HG03442 (cell line): ENCODE data around the gene INHBC.
"Not testable (repeated sequence)": the region's sequence is repeated elsewhere in the genome, so short reads cannot be mapped to it uniquely, and the experiment has no call there.

Experiments
- ATAC-seq: cut with Tn5 transposase; IDR thresholded peaks from one replicate; pipeline ENCODE4 v1.9.1; 2021; ENCODE audit warnings: mild to moderate bottlenecking, moderate library complexity; ENCODE audit not compliant: unreplicated experiment

Gene INHBC

DNA sequence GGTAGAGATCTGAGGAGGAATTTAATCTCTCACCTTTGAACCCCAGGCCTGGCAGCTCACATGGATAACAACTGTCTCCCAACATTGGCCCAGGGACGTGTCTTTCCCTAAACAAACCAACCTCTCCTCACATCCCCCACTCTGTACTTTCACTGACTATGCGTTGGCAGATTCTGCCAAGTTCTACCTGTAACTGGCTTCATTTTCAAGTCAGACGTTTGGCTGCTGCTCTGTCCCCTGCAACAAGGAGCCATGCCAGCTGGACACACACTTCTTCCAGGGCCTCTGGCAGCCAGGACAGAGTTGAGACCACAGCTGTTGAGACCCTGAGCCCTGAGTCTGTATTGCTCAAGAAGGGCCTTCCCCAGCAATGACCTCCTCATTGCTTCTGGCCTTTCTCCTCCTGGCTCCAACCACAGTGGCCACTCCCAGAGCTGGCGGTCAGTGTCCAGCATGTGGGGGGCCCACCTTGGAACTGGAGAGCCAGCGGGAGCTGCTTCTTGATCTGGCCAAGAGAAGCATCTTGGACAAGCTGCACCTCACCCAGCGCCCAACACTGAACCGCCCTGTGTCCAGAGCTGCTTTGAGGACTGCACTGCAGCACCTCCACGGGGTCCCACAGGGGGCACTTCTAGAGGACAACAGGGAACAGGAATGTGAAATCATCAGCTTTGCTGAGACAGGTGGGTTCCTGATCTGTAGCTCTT lies at the start of gene INHBC:
TSS of gene INHBC (plus strand) at position 268 of the 707 bp plus-strand sequence. CDS start at position 371, 103 bp downstream.
- no peak for ATAC-seq

DNA sequence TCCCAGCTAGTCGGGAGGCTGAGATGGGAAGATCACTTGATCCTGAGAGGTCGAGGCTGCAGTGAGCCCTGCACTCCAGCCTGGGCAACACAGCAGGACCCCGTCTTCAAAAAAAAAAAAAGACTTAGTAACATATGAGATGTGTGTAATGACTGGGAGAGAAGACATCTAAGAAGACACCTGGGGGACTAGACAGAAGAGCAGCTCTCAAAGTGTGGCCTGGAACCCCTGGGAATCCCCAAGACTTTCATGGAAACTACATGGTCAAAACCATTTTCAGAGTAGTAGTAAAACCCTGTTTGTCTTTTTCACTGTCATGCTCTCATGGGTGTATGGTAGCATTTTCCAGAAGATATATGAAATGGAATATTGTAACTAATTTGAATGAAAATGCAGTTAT lies 49.0 kb upstream of the INHBC start:
- no peak for ATAC-seq

DNA sequence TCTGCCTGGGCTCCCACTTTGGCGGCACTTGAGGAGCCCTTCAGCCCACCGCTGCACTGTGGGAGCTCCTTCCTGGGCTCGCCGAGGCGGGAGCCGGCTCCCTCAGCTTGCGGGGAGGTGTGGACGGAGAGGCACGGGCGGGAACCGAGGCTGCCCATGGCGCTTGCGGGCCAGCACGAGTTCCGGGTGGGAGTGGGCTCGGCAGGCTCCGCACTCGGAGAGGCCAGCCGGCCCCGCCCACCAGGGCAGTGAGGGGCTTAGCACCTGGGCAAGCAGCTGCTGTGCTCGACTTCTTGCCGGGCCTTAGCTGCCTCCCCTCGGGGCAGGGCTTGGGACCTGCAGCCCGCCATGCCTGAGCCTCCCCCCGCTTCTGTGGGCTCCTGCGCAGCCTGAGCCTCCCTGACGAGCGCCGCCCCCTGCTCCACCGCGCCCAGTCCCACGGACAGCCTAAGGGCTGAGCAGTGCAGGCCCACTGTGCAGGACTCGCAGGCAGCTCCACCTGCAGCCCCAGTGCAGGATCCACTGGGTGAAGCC lies 48.3 kb upstream of the INHBC start:
- ATAC-seq = no peak

DNA sequence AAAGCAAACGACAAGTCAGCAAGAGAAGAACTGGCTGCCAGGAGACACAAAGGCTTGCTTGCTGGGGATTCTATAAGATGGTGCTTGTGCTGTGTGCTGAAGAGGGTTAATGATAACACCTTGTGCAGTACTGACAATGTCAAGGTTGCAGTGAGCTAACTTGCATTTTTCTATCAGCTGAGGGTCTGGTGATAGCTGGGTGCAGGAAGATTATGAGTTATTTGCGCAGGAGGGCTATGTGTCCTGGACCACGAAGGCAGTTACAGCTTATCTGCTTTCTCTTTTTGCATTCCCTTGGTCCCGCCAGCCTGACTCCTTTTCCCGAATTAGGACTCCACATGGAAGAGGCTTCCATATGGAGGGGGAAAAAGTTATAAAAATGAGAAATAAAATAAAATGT lies 46.2 kb upstream of the INHBC start:
- ATAC-seq = no peak

DNA sequence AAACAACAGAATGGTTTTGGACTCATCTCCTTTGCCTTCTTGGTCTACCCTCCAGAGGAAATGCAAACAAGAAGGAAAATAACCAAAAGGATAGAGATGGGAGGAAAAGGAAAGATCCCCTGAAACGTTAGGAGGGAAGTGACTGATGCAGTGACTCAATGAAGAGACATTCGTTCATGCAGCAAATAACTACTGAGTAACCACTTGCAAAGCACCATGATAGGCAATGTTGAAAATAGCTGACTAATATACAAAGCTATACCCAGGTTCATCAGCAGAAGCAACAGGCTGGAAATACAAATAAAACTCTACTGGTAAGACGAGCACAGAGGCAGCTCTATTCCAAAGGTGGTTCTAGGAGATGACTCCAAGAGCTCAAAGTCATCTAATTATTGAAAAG lies 45.6 kb upstream of the INHBC start:
- ATAC-seq = no peak

- no peak for ATAC-seq
Measured at GRCh38 chr12:57390174-57390573, 44.4 kb upstream of the INHBC start.

- no peak for ATAC-seq
Measured at GRCh38 chr12:57395121-57395520, 39.5 kb upstream of the INHBC start.

DNA sequence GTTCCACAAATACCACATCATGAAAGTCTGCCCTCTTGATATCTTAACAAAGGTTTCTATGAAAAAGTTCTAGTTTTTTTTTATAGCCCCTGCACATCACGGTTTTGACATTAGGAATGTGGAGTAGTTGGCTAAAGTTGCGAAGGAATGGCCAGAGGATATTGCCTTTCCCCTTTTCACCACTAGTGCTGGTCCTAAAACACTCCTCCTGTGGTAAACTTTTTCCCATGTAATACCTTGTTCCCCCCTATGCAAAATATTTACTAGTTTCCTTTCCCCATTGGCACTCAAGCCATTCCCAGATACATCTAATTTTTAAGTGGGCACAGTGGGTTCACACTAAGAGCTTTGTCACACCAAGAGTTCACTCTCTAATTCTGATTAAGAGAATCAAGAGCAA lies 37.1 kb upstream of the INHBC start:
- no peak for ATAC-seq

GRCh38 chr12:57399718-57400463 lies 34.7 kb upstream of the INHBC start:
- ATAC-seq = not testable (repeated sequence)

DNA sequence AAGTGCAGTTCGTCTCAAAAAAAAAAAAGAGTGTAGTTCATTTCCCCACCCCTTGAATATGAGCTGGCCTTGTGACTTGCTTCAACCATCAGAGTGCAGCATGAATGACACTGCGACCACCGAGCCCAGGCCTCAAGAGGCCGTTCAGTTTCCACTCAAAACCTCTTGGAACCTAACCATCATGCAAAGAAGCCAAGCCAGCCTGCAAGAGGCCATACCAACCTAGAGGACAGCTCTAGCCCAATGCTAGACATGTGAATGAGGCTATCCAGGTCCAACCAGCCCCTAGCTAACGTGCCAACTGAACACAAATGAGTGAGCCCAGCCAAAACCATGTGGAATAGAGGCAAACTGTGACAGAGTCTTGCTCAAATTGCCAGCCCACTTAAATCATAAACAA lies 33.4 kb upstream of the INHBC start:
- no peak for ATAC-seq

DNA sequence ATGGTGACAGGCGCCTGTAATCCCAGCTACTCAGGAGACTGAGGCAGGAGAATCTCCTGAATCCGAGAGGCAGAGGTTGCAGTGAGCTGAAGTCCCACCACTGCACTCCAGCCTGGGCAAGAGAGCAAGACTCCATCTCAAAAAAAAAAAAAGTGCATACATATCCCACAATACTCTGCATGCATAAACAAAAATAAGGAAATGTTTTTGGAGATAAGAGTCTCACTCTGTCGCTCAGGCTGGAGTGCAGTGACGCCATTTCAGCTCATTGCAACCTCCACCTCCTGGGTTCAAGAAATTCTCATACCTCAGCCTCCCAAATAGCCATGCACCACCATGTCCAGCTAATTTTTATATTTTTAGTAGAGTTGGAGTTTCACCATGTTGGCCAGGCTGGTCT lies 32.4 kb upstream of the INHBC start:
- not testable (repeated sequence) for ATAC-seq

DNA sequence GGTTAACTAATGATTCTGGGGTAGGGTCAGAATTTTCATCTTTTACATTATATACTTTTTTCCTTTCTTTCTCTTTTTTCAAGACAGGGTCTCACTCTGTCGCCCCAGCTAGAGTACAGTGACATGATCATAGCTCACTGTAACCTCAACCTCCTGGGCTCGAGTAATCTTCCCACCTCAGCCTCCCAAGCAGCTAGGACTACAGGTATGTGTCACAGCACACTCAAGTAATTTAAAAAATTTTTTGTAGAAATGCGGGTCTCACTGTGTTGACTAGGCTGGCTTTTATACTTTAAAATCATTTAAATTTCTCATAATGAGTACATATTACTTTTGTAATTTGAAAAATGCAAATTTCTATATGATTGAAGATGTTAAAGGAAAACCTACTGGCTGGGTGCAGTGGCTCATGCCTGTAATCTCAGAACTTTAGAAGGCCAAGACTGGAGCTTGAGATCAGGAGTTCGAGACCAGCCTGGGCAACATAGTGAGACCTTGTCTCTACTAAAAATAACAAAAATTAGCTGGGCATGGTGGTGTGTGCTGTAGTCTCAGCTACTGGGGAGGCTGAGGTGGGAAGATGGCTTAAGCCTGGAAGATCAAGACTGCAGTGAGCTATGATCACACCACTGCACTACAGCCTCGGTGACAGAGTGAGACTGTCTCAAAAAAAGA lies 29.5 kb upstream of the INHBC start:
- no peak for ATAC-seq

DNA sequence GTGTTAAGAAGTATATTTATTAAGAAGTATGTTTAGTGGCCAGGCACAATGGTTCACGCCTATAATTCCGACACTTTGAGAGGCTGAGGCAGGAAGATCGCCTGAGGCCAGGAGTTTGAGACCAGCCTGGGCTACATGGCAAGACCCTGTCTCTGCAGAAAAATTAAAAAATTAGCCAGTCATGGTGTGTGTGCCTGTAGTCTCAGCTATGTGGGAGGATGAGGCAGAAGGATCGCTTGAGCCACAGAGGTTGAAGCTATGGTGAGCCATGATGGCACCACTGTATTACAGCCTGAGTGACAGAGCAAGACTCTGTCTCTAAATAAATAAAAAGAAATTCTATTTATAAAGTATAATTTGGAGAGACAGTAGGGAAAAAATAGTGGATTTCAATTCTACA lies 24.1 kb upstream of the INHBC start:
- no peak for ATAC-seq

- ATAC-seq = not testable (repeated sequence)
Measured at GRCh38 chr12:57414160-57414559, 20.4 kb upstream of the INHBC start.

- ATAC-seq = no peak
Measured at GRCh38 chr12:57415088-57415487, 19.5 kb upstream of the INHBC start.

GRCh38 chr12:57416039-57416996 lies 18.3 kb upstream of the INHBC start:
- ATAC-seq = no peak

DNA sequence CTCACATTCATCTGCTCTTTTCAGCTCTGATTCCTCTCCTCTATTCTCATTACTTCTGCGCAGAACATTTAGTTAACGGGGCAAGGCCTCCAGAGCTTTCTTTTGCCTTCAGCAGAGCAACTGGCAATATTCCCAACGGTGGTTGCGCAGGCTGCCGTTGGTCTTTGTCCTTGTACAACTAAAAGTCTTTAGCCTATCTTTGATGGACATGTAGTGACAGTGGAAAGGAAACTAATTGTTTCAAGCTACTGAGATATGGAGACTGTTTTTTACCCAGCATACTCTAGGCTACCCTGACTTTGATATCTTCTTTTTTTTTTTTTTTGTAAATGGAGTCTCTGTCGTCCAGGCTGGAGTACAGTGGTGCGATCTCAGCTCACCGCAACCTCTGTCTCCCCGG lies 16.3 kb upstream of the INHBC start:
- no peak for ATAC-seq

DNA sequence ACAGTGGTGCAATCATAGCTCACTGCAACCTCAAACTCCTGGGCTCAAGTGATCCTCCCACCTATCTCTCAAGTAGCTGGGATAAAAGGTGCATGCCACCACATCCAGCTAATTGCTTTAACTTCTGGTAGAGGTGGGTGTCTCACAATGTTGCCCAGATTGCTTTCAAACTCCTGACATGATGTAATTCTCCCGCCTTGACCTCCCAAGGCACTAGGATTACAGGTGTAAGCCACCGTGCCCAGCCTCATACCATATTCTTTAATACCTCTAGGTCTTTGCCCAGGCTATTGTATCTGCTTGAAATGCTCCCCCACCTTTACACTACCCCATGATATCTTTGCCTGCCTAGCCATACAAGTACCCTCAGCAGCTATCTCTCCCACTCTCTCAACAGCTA lies 15.1 kb upstream of the INHBC start:
- no peak for ATAC-seq

DNA sequence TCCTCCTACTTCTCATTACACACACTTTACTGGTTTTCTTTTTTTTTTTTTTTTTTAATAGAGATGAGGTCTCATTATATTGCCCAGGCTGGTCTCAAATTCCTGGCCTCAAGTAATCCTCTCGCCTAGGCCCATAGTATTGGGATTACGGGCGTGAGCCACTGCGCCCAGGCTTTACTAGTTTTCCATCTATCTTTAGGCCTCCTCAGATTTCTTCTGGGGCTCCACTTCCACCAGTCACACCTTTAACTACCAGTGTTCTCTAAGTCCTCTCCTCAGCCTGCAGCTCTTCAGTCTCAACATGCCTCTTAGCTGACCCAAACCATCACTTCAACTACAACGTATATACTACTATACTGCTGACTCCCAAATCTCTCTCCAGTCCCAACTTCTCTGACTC lies 14.1 kb upstream of the INHBC start:
- no peak for ATAC-seq

- ATAC-seq = not testable (repeated sequence)
Measured at GRCh38 chr12:57426948-57427347, 7.6 kb upstream of the INHBC start.

DNA sequence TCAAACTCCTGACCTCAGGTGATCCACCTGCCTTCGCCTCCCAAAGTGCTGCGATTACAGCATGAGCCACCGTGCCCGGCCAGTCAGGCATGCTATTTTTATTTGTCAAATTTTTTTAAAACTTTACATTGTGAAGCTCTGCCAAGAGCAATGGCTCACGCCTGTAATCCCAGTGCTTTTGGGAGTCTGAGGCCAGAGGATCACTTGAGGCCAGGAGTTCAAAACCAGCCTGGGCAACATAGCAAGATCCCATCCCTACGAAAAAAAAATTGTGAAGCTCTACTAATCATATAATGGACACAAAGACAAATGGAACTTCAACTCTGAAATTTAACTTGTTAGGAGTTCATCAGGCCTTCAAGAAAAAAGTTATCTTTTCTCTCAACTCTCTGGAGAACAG lies 5.6 kb upstream of the INHBC start:
- ATAC-seq = no peak
